Muscle of leg (tissue), 11 donors: Measurements from ENCODE around the gene MLLT3. TPM values are rescaled to one million over a fixed set of nuclear protein-coding genes. Genes with fewer than 3 reads are reported as not detected.
A peak's percentile ranks its signal among the peaks of the same experiment; 100 is the strongest.

ENCODE experiments used
- DNase-seq: peaks from one replicate; pipeline ENCODE4 v3.0.0; 2013
- H3K27ac ChIP-seq: one replicate; pipeline ENCODE4 v1.5.1; 2013; ENCODE audit warnings: mild to moderate bottlenecking, low read length, control low read depth
- H3K27me3 ChIP-seq: one replicate; pipeline ENCODE4 v1.6.1; 2013; ENCODE audit warnings: low read length; ENCODE audit not compliant: control insufficient read depth, insufficient read depth
- H3K36me3 ChIP-seq: one replicate; pipeline ENCODE4 v1.6.1; 2013; ENCODE audit warnings: low read length; ENCODE audit not compliant: control insufficient read depth, insufficient read depth
- H3K4me1 ChIP-seq: one replicate; pipeline ENCODE4 v1.6.1; 2013; ENCODE audit warnings: low read length; ENCODE audit not compliant: control insufficient read depth, insufficient read depth
- H3K4me3 ChIP-seq: one replicate; pipeline ENCODE4 v1.5.1; 2013; ENCODE audit warnings: low read length, control low read depth
- H3K9me3 ChIP-seq: replicated peaks from 2 replicates; pipeline ENCODE4 v1.6.1; 2013; ENCODE audit warnings: low read depth, low read length; ENCODE audit not compliant: control insufficient read depth
- WGBS: methylation state at CpG from one replicate; pipeline ENCODE4 v1.1.5; 2013; ENCODE audit warnings: missing lambda C conversion rate; ENCODE audit not compliant: insufficient coverage; 5-methylcytosine and 5-hydroxymethylcytosine counted together
- polyA plus RNA-seq, 8 donors: library from polyadenylated mRNA; unstranded; fragments of 120-200 nt; gene quantifications; one replicate each; pipeline versions ENCODE4 v1.2.1 to v1.2.3, GENCODE V29; 2013; ENCODE audit warnings: inconsistent platforms in 1 of 8, low replicate concordance in 1 of 8; ENCODE audit not compliant: insufficient read length in 8 of 8, insufficient read depth in 1 of 8
- total RNA-seq: library from RNA; stranded (reverse); fragments of 120-200 nt; gene quantifications from one replicate; pipeline ENCODE4 v1.2.4, GENCODE V29; 2013

MLLT3 gene
- total and polyA plus RNA-seq, 9 donors: 61.9 to 101 (median 84.5) TPM

DNA sequence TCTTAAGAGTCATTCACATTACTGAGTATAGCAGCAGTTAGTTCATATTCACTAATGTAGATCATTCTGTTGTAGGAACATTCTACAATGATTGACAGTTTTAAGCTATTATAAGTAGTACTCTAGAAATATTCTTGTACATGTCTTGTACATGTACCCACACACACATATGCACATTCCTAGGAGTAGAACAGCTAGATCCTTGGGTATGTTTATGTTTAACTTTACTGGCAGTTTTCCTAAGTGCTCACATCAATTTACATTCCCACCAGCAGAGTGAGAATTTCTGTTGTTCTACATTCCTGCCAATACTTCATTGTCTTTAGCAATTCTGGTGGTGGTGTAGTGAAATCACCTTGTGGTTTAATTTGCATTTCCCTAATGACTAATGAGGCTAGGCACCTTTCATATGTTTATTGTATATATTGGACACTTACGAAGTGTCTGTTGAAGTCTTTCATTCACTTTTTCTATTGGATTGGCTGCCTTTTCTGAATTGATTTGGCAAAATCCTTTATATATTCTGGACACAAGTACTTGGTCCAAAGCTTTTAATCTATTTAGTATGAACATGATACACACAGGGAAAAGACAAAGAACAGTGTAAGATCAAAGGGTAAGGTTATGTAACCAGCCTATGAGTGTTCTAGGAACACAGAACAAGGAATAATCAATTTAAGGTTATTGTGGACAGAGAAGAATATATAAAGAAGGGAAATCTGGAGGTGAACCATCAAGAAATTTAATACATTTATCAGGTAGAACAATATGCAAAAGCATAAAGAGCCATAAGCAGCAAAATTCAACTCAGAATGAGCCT, 95.6 kb downstream of the MLLT3 start:
- no peaks in the 10 kb centered on the region for H3K4me1 ChIP-seq
- H3K4me3 ChIP-seq: no peak overlapping the region
- no peaks in the 10 kb centered on the region for H3K9me3 ChIP-seq
- no peaks in the 10 kb centered on the region for H3K27me3 ChIP-seq
- no peak overlapping the region for H3K27ac ChIP-seq
- no CpG with 5 or more reads among the region's 1 CpG for WGBS
- H3K36me3 ChIP-seq: no peaks in the 10 kb centered on the region
- DNase-seq: no peak

- Histone ChIP-seq H3K4me1 (no peaks in the 10 kb centered on the region), H3K4me3 (no peak overlapping the region), H3K27me3 (no peaks in the 10 kb centered on the region), H3K27ac (no peak overlapping the region), H3K9me3 (no peaks in the 10 kb centered on the region), H3K36me3 (no peaks in the 10 kb centered on the region)
- DNase-seq: no peak
- WGBS: 67% methylated on average over 1 of the region's 2 CpGs
Observed at GRCh38 chr9:20524776-20525175, 97.5 kb downstream of the MLLT3 start.

DNA sequence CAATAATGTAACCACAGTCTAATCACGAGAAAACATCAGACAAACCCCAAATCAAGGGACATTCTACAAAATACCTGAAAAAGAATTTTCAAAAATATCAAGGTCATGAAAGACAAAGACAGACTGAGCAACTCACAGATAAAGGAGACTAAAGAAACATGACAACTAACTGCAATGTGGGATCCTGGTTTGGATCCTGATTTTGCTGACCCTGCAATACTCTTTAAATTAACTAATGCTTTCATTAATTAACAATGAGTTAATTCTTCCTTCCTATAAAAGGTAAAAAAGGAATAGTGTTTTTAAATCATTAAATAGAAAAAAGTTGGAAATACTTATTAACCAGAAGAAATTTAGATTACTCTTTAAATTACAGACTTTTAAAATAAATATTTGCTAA, 103.6 kb downstream of the MLLT3 start:
- no peaks in the 10 kb centered on the region for H3K27me3 ChIP-seq
- H3K4me3 ChIP-seq: no peak overlapping the region
- DNase-seq: no peak
- H3K27ac ChIP-seq: no peak overlapping the region
- H3K9me3 ChIP-seq: no peaks in the 10 kb centered on the region
- no CpG with 5 or more reads among the region's 1 CpG for WGBS
- no peaks in the 10 kb centered on the region for H3K36me3 ChIP-seq
- H3K4me1 ChIP-seq: no peaks in the 10 kb centered on the region

- 84% methylated on average over 10 of the region's 11 CpGs for WGBS
- Histone ChIP-seq H3K27me3 (no peaks in the 10 kb centered on the region), H3K4me1 (peaks cover 3% of the 10 kb centered on the region), H3K36me3 (no peaks in the 10 kb centered on the region), H3K4me3 (no peak overlapping the region), H3K9me3 (no peaks in the 10 kb centered on the region), H3K27ac (no peak overlapping the region)
- no peak for DNase-seq
Observed at GRCh38 chr9:20513126-20513913, 109.0 kb downstream of the MLLT3 start.

DNA sequence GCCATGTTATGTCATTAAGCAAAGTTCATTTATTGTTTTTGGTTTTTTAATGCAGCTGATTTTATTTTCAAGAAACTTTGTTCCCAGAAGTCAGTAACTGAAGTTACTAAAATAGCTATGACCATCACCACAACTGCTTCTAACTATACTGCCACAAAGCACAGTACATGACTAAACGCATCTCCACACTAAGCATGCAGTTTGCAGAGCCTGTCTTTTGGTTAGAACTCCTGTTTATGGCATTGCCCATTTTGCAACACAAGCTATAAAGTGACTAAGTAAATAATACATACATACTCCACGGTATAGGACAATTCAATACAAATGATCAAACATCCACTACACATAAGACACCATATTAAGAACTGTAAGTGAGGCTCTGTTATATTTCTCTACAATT, 109.7 kb downstream of the MLLT3 start:
- Histone ChIP-seq H3K27me3 (no peaks in the 10 kb centered on the region), H3K36me3 (no peaks in the 10 kb centered on the region), H3K27ac (no peak overlapping the region), H3K9me3 (no peaks in the 10 kb centered on the region), H3K4me3 (no peak overlapping the region), H3K4me1 (peaks cover 3% of the 10 kb centered on the region)
- no peak for DNase-seq
- WGBS: no CpG with 5 or more reads among the region's 2 CpGs

- H3K4me1 ChIP-seq: peaks cover 3% of the 10 kb centered on the region
- peak; percentile 16 for DNase-seq
- 33% methylated on average over 1 of the region's 2 CpGs for WGBS
Observed at GRCh38 chr9:20512106-20512505, 110.2 kb downstream of the MLLT3 start.

GRCh38 chr9:20511686-20512085, 110.6 kb downstream of the MLLT3 start:
- Histone ChIP-seq H3K9me3 (no peaks in the 10 kb centered on the region), H3K27ac (no peak overlapping the region), H3K27me3 (no peaks in the 10 kb centered on the region), H3K4me1 (peaks cover 3% of the 10 kb centered on the region), H3K4me3 (no peak overlapping the region), H3K36me3 (no peaks in the 10 kb centered on the region)
- DNase-seq: no peak
- WGBS: 100% methylated on average over 1 of the region's 1 CpG

More at GRCh38 chr9:20512106-20512505, 110.2 kb downstream of the MLLT3 start:
- Histone ChIP-seq H3K36me3 (no peaks in the 10 kb centered on the region), H3K27me3 (no peaks in the 10 kb centered on the region), H3K9me3 (no peaks in the 10 kb centered on the region), H3K27ac (no peak overlapping the region), H3K4me3 (no peak overlapping the region)

- H3K4me1 ChIP-seq: peaks cover 3% of the 10 kb centered on the region
- no peak for DNase-seq
- no peaks in the 10 kb centered on the region for H3K36me3 ChIP-seq
- H3K27ac ChIP-seq: no peak overlapping the region
- no peak overlapping the region for H3K4me3 ChIP-seq
- no peaks in the 10 kb centered on the region for H3K27me3 ChIP-seq
- H3K9me3 ChIP-seq: no peaks in the 10 kb centered on the region
- WGBS: 80% methylated on average over 2 of the region's 3 CpGs
Observed at GRCh38 chr9:20509466-20509865, 112.8 kb downstream of the MLLT3 start.

DNA sequence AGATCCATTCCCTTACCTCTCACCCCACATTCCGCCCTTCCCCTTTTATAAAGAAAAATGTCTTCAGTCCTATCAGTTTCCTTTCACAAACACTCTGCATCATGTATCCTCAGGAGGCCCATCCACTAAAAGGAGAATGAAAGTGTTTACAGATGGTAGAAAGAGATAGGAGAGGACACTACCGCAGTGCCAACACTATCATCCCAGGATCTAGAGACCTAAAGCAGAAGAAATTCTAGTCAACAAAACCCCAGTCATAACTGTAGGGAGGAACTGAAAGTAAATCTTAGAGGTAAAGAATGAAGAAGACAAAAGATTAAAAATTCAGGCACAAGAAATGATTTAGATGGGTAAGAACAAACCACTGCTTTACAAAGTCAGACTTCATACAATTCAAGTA, 114.1 kb downstream of the MLLT3 start:
- WGBS: no CpG with 5 or more reads among the region's 2 CpGs
- H3K4me3 ChIP-seq: no peak overlapping the region
- H3K9me3 ChIP-seq: no peaks in the 10 kb centered on the region
- no peaks in the 10 kb centered on the region for H3K27me3 ChIP-seq
- H3K4me1 ChIP-seq: peaks cover 3% of the 10 kb centered on the region
- DNase-seq: peak; percentile 7
- no peaks in the 10 kb centered on the region for H3K36me3 ChIP-seq
- H3K27ac ChIP-seq: no peak overlapping the region

- Histone ChIP-seq H3K36me3 (no peaks in the 10 kb centered on the region), H3K27ac (no peak overlapping the region), H3K4me3 (no peak overlapping the region), H3K9me3 (no peaks in the 10 kb centered on the region), H3K27me3 (no peaks in the 10 kb centered on the region), H3K4me1 (peaks cover 3% of the 10 kb centered on the region)
- no CpG with 5 or more reads among the region's 1 CpG for WGBS
- no peak for DNase-seq
Observed at GRCh38 chr9:20507431-20507830, 114.9 kb downstream of the MLLT3 start.
